NCI-H510A treated with DMSO at 0.1 percent for 48 hours (cell line): ENCODE results near the gene FSTL1.

Experiments used
- DNase-seq: peaks from one replicate; lab custom pipeline; 2025; lab: John Stamatoyannopoulos, UW

FSTL1 gene

GRCh38 chr3:120352017-120352416, 98.8 kb downstream of the FSTL1 start:
- no peak for DNase-seq

DNA sequence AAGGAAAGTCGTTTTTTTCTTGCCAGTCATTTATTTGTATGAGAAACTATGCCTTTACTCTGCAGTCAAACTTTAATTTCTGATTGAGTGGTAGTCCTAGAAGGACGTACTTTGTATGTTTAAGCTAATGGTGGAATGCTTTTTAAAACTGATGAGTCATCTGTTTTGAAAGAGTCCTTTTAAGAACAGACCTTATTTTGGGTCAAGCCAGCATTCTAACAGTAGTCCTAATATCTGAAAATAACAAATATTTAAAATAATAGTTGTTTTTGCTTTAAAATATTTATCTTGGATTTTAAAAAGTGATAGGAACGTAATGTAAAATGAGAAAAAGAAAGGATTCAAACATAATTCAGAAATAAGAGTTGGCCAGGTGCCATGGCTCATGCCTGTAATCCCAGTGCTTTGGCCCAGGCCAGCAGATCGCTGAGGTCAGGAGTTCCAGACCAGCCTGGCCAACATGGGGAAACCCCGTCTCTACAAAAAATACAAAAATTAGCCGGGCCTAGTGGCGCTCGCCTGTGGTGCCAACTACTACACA, 100.3 kb downstream of the FSTL1 start:
- DNase-seq: no peak

DNA sequence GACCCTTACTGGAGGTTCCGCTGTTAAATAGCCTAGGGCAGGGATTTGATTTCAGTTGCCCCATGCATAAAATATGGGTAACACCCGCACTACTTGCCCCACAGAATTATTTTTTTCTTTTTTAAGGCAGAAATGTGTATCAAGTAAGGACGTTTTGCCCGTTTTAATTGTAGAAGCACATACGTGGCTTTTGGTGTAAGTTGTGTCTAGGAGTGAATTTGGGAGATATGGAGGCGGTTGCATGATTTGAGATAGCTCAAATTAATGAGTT, 101.0 kb downstream of the FSTL1 start:
- DNase-seq: no peak

DNA sequence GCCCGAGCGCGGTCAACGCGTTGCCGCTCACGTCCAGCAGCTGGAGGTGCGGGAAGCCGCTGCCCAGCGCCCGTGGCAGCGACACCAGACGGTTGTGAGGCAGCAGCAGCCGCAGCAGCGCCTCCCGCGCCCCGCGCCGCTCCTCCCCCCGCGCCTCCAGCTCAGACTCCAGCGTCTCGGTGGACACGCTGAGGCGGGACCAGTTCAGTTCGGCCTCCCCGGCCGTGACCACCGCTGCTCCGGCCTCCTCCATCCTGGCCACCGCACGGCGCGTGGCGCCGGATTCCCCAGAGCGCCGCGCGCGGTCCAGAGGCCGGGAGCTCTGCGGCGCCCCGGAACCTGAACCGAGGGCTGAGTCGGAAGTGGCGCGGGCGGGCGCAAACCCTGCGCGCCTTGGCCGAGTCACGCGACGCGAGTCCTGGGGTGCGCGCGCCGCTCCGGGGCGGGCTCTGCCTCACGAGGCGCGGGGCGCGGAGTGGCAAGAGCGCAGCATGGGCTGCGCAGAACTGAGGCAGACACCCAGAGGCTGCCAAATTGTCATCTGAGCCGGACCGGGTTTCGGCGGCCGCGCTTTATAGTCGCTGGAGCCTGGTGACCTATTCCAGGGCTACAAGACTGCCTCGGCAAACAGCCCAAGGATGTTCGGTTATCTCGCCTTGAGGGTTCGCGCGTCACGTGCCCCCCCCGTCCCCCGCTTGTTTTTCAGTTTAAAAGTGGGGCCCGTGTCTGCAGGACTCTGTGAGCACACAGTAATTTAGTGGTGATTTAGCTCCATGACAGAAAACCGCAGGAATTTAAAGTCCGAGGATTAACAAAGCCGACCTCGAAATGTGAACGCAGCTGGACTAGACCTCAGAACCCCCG, 101.6 kb downstream of the FSTL1 start, which contains the start of gene LRRC58:
Gene LRRC58 (minus strand): TSS at position 364 of the 864 bp plus-strand sequence. CDS start 111 bp downstream, at position 253.
- DNase-seq: peak; percentile 45

DNA sequence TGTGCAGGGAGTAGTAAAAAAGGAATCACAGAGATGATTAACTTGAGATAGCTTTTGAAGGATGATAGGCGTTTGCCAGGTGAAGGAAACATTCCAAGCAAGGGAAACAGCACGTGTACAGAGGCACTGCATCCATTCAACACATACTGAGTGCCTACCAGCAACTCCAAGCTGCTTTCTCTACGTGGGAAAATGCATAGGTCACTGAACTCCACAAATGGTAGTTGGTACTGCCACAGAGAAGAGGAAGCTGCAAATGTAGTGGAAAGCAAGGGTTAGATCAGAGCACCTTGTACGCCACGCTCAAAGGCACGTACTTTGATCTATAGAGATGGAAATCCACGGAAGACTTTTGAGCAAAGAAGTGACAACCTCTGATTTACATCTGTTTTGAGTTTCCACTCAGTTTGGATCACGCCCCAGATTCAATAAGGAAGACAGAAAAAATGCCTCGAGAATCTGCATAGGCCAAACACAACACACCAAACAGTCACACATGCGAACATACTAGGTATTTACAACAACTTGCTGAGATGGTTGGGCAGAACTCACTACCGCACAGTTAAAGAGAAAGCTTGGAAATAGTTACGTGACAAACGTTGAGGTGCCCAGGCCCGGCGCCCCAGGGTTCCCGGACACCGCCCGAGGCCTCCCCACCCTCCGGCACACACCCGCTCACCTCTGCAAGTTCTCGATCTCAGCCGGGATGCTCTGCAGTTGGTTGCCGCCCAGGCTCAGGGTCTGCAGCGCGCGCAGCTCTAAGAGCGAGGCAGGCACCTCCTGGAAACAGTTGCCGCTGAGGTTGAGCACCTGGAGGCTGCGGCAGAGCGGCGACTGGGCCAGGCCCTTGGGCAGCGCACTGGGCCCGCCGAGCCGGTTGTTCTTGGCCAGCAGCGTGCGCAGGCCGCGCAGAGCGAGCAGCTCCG, 102.5 kb downstream of the FSTL1 start:
- peak; percentile 40 for DNase-seq

DNA sequence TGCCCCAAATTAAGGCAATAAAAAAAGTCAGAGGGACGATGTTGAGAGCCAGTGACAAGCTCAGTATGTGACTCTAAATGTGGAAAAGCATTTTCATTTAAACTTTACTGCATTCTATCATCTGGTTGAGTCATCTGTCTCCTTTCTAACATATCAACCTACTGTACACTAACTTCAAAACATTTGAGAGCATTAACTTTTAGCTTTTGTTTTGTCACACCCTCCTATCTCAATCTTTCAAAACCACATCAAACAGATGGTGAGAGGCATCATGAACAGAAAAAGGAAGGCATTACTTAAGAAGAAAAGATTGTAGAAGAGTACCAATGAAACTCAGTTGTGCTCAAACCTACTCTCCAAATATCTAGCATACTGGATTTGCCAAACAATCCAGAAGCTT, 106.4 kb downstream of the FSTL1 start:
- no peak for DNase-seq
